T-cell (primary cell): ENCODE data around the gene DNAH8. TPM values are rescaled to one million over a fixed set of nuclear protein-coding genes. Genes with fewer than 3 reads are reported as not detected.

Source experiments
- ATAC-seq, 4 experiments: fragments of 200-7000 bp in 3 of 4; fragments of 150-1000 bp in 1 of 4; cut with Tn5 transposase; replicated peaks in 1 of 4; 1 replicate in 3 of 4; 2 replicates in 1 of 4; pipeline ENCODE4 v1.10.0; 2021; ENCODE audit warnings: moderate library complexity in 3 of 4, mild to moderate bottlenecking in 2 of 4, moderate number of reproducible peaks in 1 of 4
- CTCF ChIA-PET, 2 donors: fragments of 300-600 bp; sonication (Branson Sonifier 250); formaldehyde crosslinking; loops; one replicate each; lab custom pipeline; 2022; ENCODE audit warnings: antibody characterized with exemption in 2 of 2; lab: Charles Lee
- POLR2A ChIA-PET, 2 donors: fragments of 300-600 bp; sonication (Branson Sonifier 250); formaldehyde crosslinking; loops; one replicate each; lab custom pipeline; 2022; ENCODE audit warnings: antibody characterized with exemption in 2 of 2; lab: Charles Lee
- DNase-seq, 35 experiments: peaks; one replicate each; pipeline versions ENCODE4 v3.0.0 to v3.0.0-alpha.2; 2013 to 2023
- H3K27ac ChIP-seq: one replicate; pipeline ENCODE4 v1.5.1; 2013; ENCODE audit warnings: low read length
- H3K27me3 ChIP-seq, 2 experiments: replicated peaks in 1 of 2; 1 replicate in 1 of 2; 2 replicates in 1 of 2; pipeline versions ENCODE4 v1.6.1 to v1.7.0; 2013; ENCODE audit warnings: low read length in 1 of 2, mixed read lengths in 1 of 2; ENCODE audit not compliant: control insufficient read depth in 2 of 2, insufficient read depth in 2 of 2; ENCODE audit errors: extremely low read depth in 1 of 2
- H3K36me3 ChIP-seq, 2 donors: 1 replicate in 1 of 2; 2 replicates in 1 of 2; pipeline versions ENCODE4 v1.6.1 to v1.7.0; 2013; ENCODE audit warnings: low read length in 1 of 2; ENCODE audit not compliant: control insufficient read depth in 2 of 2, insufficient read depth in 1 of 2; ENCODE audit errors: extremely low read depth in 1 of 2
- H3K4me1 ChIP-seq, 2 experiments: 1 replicate in 1 of 2; 2 replicates in 1 of 2; pipeline versions ENCODE4 v1.6.1 to v1.7.0; 2013; ENCODE audit warnings: low read length in 2 of 2, mixed read lengths in 1 of 2; ENCODE audit not compliant: insufficient read depth in 2 of 2, control insufficient read depth in 1 of 2; ENCODE audit errors: extremely low read depth in 1 of 2
- H3K4me3 ChIP-seq, 2 donors: 1 replicate in 1 of 2; 2 replicates in 1 of 2; pipeline versions ENCODE4 v1.5.1 to v1.7.0; 2013; ENCODE audit warnings: mild to moderate bottlenecking in 2 of 2, low read length in 1 of 2, moderate library complexity in 1 of 2; ENCODE audit not compliant: control insufficient read depth in 1 of 2; ENCODE audit errors: extremely low read depth in 1 of 2
- H3K9me3 ChIP-seq: 2 replicates; pipeline ENCODE4 v1.7.0; 2013
- H3K27ac Mint-ChIP-seq, 2 donors: one replicate each; pipeline ENCODE4 v1.8.0; 2020 to 2021; ENCODE audit warnings: mild to moderate bottlenecking in 2 of 2, mixed read lengths in 2 of 2
- H3K27me3 Mint-ChIP-seq, 2 donors: one replicate each; pipeline ENCODE4 v1.8.0; 2021 to 2022; ENCODE audit warnings: mixed read lengths in 2 of 2
- H3K36me3 Mint-ChIP-seq: one replicate; pipeline ENCODE4 v1.8.0; 2021; ENCODE audit warnings: mixed read lengths
- H3K4me1 Mint-ChIP-seq, 3 donors: one replicate each; pipeline ENCODE4 v1.8.0; 2020 to 2022; ENCODE audit warnings: mixed read lengths in 3 of 3, mild to moderate bottlenecking in 1 of 3
- H3K4me3 Mint-ChIP-seq, 3 donors: one replicate each; pipeline ENCODE4 v1.8.0; 2020 to 2022; ENCODE audit warnings: mild to moderate bottlenecking in 3 of 3, mixed read lengths in 3 of 3, moderate library complexity in 3 of 3
- H3K9me3 Mint-ChIP-seq, 3 donors: one replicate each; pipeline ENCODE4 v1.8.0; 2020 to 2022; ENCODE audit warnings: mixed read lengths in 3 of 3
- WGBS: methylation state at CpG from one replicate; pipeline ENCODE4 v1.1.5; 2013; ENCODE audit warnings: missing lambda C conversion rate; ENCODE audit not compliant: insufficient coverage; 5-methylcytosine and 5-hydroxymethylcytosine counted together
- total RNA-seq, 35 experiments: library from RNA in 6 of 35; stranded (reverse) in 6 of 35; fragments of 120-200 nt in 1 of 35; gene quantifications; one replicate each; pipeline versions ENCODE4 v1.2.1 to v1.2.4 and lab custom pipeline; 2013 to 2026

The DNAH8 gene
- total RNA-seq, 5 donors from 2014 or later (not counting 1 experiment from before 2014, with no cell fraction given), result 0.03 to 0.12 (median 0.08) TPM; not detected in 1

GRCh38 chr6:39055661-39056060 is 340.6 kb downstream of the DNAH8 start:
- peaks cover 0 to 9% of the 10 kb centered on the region in 2 experiments for H3K4me1 ChIP-seq
- DNase-seq, result no peak
- POLR2A ChIA-PET, result no interaction called here
- peaks cover 16 to 28% of the 10 kb centered on the region in 2 donors for H3K27me3 Mint-ChIP-seq
- peaks cover 2 to 53% of the 10 kb centered on the region in 2 experiments for H3K27me3 ChIP-seq
- no peaks in the 10 kb centered on the region for H3K36me3 ChIP-seq
- no peaks in the 10 kb centered on the region for H3K9me3 ChIP-seq
- no peak overlapping the region for H3K27ac ChIP-seq
- ATAC-seq, result no peak
- H3K4me3 Mint-ChIP-seq, result no peak overlapping the region
- H3K27ac Mint-ChIP-seq, result no peak overlapping the region
- CTCF ChIA-PET, result no interaction called here
- H3K4me1 Mint-ChIP-seq, result peaks cover 12 to 18% (median 15%) of the 10 kb centered on the region in 3 donors
- 92% methylated on average over 6 of the region's 7 CpGs for WGBS
- H3K9me3 Mint-ChIP-seq, result no peaks in the 10 kb centered on the region
- no peaks in the 10 kb centered on the region for H3K36me3 Mint-ChIP-seq
- H3K4me3 ChIP-seq, result no peak overlapping the region

- no peak overlapping the region for H3K27ac Mint-ChIP-seq
- no peaks in the 10 kb centered on the region for H3K36me3 Mint-ChIP-seq
- DNase-seq, result no peak
Observed at GRCh38 chr6:39056191-39056590, 341.1 kb downstream of the DNAH8 start.

GRCh38 chr6:39056681-39057080 is 341.6 kb downstream of the DNAH8 start:
- Mint-ChIP-seq H3K4me3 (no peak overlapping the region), H3K36me3 (no peaks in the 10 kb centered on the region), H3K27me3 (peaks cover 15 to 30% of the 10 kb centered on the region in 2 donors), H3K9me3 (no peaks in the 10 kb centered on the region), H3K27ac (no peak overlapping the region), H3K4me1 (peaks cover 4 to 10% (median 5%) of the 10 kb centered on the region in 3 donors)
- ATAC-seq (no peak), DNase-seq (no peak)
- no peaks in the 10 kb centered on the region for H3K36me3 ChIP-seq
- CTCF ChIA-PET, result no interaction called here
- no peak overlapping the region for H3K4me3 ChIP-seq
- POLR2A ChIA-PET, result no interaction called here
- peaks cover 2 to 55% of the 10 kb centered on the region in 2 experiments for H3K27me3 ChIP-seq
- H3K27ac ChIP-seq, result no peak overlapping the region
- no peaks in the 10 kb centered on the region for H3K9me3 ChIP-seq
- H3K4me1 ChIP-seq, result peaks cover 0 to 4% of the 10 kb centered on the region in 2 experiments
- WGBS, result 100% methylated on average over 1 of the region's 9 CpGs

More at GRCh38 chr6:39056191-39056590, 341.1 kb downstream of the DNAH8 start:
- Histone ChIP-seq H3K27ac (no peak overlapping the region), H3K4me1 (peaks cover 0 to 9% of the 10 kb centered on the region in 2 experiments), H3K4me3 (no peak overlapping the region), H3K36me3 (no peaks in the 10 kb centered on the region), H3K9me3 (no peaks in the 10 kb centered on the region), H3K27me3 (peaks cover 2 to 54% of the 10 kb centered on the region in 2 experiments)
- Mint-ChIP-seq H3K4me1 (peaks cover 8 to 14% (median 10%) of the 10 kb centered on the region in 3 donors), H3K4me3 (no peak overlapping the region), H3K27me3 (peaks cover 16 to 28% of the 10 kb centered on the region in 2 donors), H3K9me3 (no peaks in the 10 kb centered on the region)
- POLR2A ChIA-PET, result no interaction called here
- CTCF ChIA-PET, result no interaction called here
- no peak for ATAC-seq
- WGBS, result 88% methylated on average over 5 of the region's 5 CpGs

- Histone ChIP-seq H3K4me3 (no peak overlapping the region), H3K36me3 (no peaks in the 10 kb centered on the region), H3K27me3 (peaks cover 2 to 60% of the 10 kb centered on the region in 2 experiments), H3K9me3 (no peaks in the 10 kb centered on the region), H3K27ac (no peak overlapping the region), H3K4me1 (no peaks in the 10 kb centered on the region)
- Mint-ChIP-seq H3K4me1 (peaks cover 0 to 6% (median 0%) of the 10 kb centered on the region in 3 donors), H3K36me3 (no peaks in the 10 kb centered on the region), H3K4me3 (no peak overlapping the region), H3K27ac (no peak overlapping the region), H3K9me3 (no peaks in the 10 kb centered on the region), H3K27me3 (peaks cover 12 to 30% of the 10 kb centered on the region in 2 donors)
- DNase-seq, result no peak
- POLR2A ChIA-PET, result no interaction called here
- CTCF ChIA-PET, result no interaction called here
- ATAC-seq, result no peak
- WGBS, result 77% methylated on average over 10 of the region's 17 CpGs
Observed at GRCh38 chr6:39057251-39058155, 342.4 kb downstream of the DNAH8 start.

DNA sequence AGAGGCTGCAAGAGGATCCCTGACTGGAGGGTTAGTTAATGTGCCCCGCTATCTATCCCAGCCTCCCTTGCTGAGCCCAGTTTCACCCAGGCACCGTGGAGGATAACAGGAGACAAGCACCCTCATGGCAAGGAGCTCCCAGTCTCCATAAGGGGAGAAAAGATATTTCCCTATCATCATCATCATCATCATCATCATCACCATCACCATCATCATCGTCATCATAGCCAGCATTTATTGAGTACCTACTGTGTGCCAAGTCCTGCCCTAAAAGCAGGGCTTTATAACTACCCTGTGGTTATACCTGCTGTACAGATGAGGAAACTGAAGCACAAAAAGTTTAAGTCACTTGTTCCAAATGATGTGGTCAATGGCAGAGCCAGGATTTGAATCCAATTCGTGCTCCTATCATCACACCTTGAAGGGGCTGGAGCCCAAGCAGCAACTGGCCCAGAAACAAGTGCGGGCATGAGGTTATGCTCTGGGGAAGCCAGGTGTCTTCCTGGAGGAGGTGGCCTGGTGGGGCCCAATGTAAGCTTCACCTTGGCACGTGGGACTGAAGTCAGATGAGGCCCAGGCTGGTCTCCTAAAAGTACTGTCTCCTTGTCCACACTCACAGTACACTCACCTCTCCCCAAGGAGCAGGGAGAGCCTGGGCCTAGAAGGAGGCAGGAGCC is 343.5 kb downstream of the DNAH8 start:
- WGBS, result 74% methylated on average over 3 of the region's 6 CpGs
- Histone ChIP-seq H3K9me3 (no peaks in the 10 kb centered on the region), H3K4me3 (no peak overlapping the region), H3K36me3 (no peaks in the 10 kb centered on the region), H3K4me1 (no peaks in the 10 kb centered on the region), H3K27ac (no peak overlapping the region), H3K27me3 (peaks cover 0 to 51% of the 10 kb centered on the region in 2 experiments)
- ChIA-PET CTCF (no interaction called here), POLR2A (no interaction called here)
- no peaks in the 10 kb centered on the region for H3K9me3 Mint-ChIP-seq
- no peaks in the 10 kb centered on the region for H3K4me1 Mint-ChIP-seq
- no peaks in the 10 kb centered on the region for H3K36me3 Mint-ChIP-seq
- DNase-seq, result no peak
- peaks cover 10 to 22% of the 10 kb centered on the region in 2 donors for H3K27me3 Mint-ChIP-seq
- H3K27ac Mint-ChIP-seq, result no peak overlapping the region
- ATAC-seq, result no peak
- H3K4me3 Mint-ChIP-seq, result no peak overlapping the region

DNA sequence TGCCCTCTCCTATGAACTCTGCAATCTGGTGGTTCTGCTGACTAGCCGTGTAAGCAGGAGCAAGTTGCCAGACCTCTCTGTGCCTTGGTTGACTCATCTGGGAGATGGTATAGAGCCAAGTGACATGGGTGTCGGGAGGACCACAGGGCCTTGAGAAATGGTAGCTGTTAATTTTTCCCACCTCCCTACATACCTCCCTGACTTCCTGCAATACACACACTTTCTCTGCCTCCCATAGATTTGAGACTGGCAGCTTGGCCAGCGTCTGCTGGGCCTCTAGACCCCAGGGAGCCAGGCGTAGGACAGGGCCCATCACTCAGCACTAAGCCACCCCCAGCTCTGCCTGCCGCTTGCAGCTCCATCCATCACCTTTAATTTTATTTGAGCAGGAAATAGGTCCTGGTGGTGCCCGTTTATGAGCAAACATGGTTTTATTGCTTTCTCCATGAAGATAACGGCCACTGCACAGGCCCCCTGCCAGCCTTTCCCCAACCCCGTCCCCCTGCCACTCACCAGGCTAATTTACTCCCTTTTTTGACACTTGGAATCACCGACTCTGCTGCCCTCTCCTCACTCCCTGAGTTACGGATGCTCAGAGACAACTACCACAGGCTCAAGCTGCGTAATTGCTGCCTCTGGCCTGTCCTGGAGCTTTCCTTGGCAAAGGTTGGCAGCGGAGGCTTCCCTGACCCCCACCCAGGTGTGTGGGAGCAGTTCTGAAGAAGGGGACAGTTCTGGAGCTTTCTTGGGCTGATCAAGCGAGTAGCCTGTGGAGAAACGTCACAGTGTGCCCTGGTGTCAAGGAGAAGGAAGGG is 344.6 kb downstream of the DNAH8 start:
- no peaks in the 10 kb centered on the region for H3K36me3 ChIP-seq
- Mint-ChIP-seq H3K4me1 (peaks cover 0 to under 1% (median 0%) of the 10 kb centered on the region in 3 donors), H3K27me3 (peaks cover 4 to 19% of the 10 kb centered on the region in 2 donors), H3K4me3 (no peak overlapping the region), H3K36me3 (no peaks in the 10 kb centered on the region), H3K9me3 (no peaks in the 10 kb centered on the region), H3K27ac (no peak overlapping the region)
- no peak overlapping the region for H3K4me3 ChIP-seq
- POLR2A ChIA-PET, result no interaction called here
- ATAC-seq, result no peak
- H3K9me3 ChIP-seq, result no peaks in the 10 kb centered on the region
- WGBS, result 64% methylated on average over 11 of the region's 14 CpGs
- CTCF ChIA-PET, result no interaction called here
- no peaks in the 10 kb centered on the region for H3K4me1 ChIP-seq
- H3K27ac ChIP-seq, result no peak overlapping the region
- no peak for DNase-seq
- peaks cover 0 to 40% of the 10 kb centered on the region in 2 experiments for H3K27me3 ChIP-seq
